HG02798 (cell line): ENCODE results near the gene BIK.
A peak's percentile ranks its signal among the peaks of the same experiment; 100 is the strongest.
"Not testable (repeated sequence)": the region's sequence is repeated elsewhere in the genome, so short reads cannot be mapped to it uniquely, and the experiment has no call there.

Experiments
- ATAC-seq: cut with Tn5 transposase; IDR thresholded peaks from one replicate; pipeline ENCODE4 v1.9.1; 2021; ENCODE audit warnings: mild to moderate bottlenecking; ENCODE audit not compliant: unreplicated experiment, poor library complexity

BIK gene

DNA sequence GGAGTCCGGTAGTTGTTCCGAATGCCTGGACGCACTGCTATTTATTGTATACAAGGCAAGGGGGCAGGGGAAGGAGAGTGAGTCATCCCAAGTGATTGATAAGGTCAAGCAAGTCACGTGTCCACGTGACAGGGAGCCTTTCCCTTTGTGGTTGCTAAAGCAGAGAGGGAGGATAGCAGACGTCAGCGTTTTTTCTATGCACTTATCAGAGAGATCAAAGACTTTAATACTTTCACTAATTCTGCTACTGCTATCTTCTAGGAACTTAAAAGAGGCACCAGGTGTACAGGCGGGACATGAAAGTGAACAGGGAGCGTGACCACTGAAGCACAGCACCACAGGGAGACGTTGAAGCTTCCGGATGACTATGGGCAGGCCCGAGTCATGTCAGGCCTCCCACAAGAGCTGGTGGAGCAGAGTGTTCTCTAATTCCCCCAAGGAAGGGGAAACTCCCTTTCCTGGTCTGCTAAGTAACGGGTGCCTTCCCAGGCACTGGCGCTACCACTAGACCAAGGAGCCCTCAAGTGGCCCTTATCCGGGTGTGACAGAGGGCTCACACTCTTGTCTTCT, 6.4 kb upstream of the BIK start:
- ATAC-seq: not testable (repeated sequence)

DNA sequence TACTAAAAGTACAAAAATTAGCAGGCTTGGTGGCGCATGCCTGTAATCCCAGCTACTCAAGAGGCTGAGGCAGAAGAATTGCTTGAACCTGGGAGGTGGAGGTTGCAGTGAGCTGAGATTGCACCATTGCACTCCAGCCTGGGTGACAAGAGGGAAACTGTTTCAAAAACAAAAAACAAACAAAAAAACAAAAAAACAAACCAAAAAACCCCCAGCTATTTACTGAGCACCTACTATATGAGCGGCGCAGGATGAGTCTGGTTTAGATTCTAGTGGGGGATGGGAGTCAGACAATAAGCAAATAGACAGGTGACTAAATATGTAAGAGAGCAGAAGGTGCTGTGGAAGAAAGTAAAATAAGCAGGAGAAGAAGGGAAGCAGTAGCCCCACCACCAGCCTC, 5.6 kb upstream of the BIK start:
- not testable (repeated sequence) for ATAC-seq

DNA sequence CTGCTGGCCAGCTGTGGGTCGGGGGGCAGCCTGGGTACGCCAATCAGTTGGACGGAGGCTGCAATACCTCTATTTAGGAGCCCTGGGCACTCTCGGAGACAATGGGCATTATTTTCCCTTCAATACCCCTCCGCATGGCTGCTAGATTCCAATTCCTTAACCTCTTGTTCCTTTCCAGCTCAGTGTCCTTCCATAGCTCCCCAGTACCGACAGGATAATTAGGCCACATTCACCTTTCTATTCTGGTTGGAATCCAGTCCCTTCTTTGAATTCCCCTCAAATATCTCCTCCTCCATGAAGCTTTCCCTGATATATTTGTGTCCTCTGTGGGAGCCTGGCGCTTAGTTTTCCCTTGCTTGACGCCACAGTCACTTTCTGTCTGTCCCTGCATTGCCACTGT, 4.2 kb upstream of the BIK start:
- ATAC-seq: no peak

DNA sequence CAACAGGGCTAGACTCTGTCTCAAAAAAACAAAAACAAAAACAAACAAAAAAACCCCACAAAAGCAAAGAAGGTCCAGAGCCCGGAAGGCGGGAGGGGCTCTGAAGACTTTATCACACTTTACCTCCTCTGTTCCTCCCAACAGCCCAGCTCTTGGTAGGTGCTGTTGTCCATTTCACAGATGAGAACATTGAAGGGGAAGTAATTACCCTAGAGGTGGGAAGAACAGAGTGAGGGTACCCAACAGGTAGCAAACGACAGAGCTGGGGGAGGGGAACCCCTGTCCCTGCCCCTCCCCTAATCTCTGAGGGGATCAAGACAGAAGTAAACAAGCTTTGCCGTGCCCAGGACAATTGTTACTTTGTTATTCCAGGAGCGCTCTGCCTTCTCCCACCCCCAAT, 1.0 kb upstream of the BIK start:
- ATAC-seq: no peak

DNA sequence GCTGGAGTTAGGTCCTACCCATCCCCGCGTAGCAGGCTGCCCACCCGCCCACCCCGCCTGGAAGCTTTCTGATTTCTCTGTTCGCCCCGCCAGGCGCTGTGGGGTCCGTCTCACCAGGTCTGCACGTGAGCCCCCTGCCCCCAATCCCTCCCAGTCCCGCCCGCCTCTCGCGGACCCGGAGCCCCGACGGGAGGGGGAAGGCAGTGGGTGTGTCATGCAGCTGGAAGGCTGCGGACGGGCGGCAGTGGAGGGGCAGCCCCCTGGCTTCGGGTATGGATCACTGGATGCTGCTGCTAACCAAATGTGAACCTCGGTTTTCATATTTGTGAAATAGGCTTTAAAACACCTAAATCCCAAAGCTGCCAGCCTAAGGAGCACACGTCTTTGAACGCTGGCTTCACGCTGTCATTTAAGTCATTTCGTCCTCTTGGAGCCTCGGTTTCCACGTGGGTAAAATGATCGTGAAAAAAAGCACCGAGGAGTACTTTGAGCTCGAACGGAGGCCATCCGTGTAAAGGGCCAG, 568 bp upstream of the BIK start:
- no peak for ATAC-seq

DNA sequence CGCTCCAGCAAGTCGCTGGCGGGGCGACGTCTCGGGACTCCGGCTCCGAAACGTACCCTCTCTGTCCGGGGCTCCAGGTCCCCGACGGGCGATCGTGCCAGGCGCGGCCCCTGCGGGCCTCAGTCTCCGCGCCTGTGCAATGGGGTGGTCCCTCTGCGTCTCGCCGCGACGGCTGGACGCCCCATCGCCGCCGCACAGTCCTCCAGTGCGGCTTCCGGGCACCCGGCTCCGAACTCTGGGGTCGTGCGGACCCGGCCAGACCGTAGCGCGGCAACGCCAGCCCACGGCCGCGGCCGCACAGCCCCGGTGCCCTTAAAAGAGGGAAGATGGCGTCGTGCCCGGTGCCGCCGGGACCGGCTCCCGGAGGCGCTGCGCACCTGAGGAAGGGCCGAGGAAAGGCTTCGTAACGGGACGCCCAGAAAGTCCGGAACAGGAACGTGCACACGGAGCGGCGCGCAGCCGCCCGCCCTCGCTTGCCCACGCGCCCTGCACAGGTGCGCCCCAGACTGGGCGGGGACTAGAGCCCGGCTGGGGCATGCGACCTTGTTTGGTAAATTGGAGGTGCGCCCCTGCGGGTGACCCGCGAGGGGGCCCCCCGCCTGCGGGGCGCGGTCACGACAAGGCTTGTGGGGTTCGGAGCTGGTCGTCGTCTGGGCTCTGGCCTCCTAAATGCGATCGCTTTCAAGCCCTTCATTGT, 525 bp downstream of the BIK start:
- peak; percentile 49 for ATAC-seq

DNA sequence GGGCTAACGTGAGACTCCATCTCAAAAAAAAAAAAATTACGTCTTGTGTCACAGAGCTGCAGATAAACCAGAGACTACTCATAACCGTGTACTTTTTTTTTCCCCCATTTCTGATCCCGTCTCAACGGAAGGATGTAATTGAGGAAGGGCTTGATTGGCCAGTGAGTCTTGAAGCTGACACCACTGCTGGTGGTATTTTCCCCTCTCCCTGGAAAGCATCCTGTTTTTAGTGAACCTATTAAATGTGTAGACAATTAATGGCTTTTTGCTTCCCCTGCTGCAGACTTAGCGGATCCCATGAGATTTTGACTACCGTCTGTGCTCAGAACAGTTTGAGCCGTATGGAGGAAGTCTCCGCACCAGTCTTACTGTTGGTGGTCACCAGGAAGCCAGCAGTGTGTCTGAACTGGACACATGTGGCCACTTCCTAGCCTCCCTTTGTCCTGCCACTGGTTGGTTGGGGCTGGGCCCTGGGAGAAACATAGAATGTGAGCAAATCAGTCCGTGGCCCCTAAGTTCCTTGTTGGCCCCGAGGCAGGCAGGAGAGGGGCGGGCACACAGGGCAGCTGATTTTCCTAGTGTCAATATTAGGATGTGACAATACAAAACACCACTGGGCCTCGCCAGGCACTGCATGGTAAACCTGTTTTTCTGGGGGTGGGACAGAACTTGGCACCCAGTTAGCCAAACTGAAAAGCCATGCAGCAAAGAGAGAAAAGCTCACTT, 3.1 kb downstream of the BIK start:
- ATAC-seq: no peak

DNA sequence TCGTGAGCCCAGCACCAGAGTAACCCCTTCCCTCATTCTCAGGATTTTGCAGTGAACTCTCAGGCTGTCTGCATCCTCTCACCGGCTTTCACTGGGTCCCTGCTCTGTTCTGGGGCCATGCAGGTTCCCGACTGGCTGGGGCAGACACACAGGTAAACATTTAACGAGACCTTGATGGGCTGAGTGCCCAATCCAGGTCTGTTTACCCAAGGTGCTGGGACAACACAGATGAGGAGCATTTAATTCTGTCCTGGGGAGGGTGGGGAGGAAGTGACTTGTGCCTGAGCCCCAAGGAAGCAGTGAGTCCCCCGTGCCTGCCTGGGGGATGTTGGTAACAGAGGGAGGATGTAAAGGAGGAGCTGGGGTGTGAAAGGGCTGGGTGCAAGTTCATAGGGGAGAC, 4.4 kb downstream of the BIK start:
- ATAC-seq: no peak

DNA sequence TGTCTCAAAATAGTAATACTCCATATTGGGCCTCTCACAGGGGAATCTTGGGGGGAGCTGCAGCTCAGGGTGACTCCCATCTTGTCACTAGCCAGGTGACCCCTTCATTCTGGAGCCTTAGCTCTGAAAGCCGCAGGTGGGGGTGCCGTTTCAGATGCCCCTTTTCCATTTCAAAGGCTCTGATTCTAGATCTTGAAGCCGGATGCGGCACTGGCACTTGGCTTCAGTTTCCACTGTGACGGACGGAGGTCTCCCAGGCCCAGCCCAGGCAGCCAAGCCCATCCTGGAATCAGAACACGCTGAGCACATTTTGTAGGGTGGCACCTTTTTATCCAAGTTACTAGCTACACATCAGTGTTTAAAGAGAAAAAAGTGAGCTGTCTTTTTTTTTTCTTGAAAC, 6.4 kb downstream of the BIK start:
- no peak for ATAC-seq

DNA sequence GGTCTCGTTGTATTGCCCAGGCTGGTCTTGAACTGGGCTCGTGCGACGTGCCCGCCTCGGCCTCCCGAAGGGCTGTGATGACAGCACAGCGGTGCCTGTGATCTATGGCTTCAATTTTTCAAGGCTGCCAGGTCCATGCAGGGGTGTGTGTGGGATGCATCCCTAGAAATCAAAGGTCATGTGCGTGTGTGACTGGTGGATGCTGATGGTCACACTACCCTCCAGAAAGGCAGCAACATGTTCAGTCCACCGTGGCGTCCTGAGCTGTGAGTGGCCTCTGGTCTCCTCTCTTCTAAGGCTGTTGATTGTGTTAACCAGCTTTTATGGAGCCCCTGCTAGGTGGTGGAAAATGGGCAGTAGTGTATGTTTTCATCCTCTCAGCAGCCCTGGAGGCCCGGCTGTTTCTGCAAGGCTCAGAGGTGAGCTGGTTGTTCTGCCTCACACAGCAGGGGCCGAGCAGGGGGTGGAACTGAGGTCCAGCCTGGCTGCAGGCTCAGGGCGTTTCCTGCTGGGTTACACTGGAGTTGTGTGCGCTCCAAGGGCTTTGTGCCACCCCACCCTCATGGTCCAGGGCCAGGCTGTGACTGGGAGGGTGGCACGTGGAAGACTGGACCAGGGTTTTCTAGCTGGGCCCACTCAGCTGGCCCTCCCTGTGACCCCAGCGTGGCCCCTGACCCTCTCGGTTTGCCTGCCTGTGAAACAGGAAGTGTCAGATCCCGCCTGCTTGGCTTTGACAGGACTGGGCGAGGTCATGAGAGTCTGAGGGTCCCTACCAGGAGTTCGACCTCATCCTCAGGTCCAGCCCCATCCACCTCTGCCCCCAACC, 7.7 kb downstream of the BIK start:
- peak; percentile 9 for ATAC-seq

DNA sequence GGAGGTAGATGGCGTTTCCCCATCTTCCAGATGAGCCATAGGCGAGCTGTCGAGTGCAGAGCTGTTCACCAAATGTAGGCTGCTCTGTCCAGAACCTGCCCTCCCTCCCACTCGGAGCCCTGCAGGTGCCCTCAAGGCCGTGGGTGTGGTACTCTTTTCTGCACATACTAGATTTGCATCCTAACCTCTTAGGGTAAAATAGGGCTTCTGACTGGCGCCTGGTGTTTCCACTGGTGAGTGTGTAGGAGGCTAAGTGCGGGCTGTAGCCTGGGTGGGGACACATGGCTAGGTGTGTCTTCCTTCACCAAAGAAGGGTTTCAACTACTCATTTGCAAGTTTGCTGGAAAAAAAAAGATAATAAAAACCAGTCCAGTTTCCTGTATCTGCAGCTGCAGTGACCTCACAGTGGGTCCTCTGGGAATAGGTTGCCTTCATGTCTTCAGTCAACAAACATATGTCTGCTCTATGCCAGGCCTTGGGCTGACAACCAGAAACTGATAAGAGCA, 8.5 kb downstream of the BIK start:
- peak; percentile 78 for ATAC-seq

DNA sequence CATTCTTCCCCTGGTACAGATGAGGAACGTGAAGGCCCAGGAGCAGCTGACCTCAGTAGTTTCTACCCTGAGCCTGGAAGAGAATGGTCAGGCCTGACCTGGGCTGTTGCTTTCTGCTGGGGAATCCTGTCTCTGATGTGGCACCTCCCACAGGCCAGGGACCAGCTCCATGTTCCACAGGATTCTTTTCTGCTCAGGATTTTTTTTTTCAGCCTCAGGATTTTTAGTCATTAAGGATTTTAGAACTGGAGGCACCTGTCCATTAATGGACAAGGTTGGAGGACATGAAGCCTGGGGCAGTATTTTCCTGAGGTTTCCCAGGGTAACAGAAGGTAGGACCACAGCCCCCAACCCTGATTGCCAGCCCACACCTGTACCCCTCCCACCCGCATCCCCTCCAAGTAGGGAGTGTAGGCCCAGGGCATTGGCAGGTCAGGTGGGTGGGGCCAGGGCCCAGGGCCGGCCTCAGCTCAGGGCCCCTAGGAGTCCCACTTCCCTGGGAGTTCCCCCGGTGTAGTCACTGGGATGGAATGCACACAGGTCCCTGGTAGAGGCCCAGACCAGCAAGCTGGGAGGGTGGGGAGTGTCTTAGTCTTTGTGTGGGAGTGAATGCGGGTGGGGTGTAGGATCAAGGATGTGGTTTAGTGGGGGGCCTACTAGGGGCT, 16.1 kb downstream of the BIK start:
- no peak for ATAC-seq

DNA sequence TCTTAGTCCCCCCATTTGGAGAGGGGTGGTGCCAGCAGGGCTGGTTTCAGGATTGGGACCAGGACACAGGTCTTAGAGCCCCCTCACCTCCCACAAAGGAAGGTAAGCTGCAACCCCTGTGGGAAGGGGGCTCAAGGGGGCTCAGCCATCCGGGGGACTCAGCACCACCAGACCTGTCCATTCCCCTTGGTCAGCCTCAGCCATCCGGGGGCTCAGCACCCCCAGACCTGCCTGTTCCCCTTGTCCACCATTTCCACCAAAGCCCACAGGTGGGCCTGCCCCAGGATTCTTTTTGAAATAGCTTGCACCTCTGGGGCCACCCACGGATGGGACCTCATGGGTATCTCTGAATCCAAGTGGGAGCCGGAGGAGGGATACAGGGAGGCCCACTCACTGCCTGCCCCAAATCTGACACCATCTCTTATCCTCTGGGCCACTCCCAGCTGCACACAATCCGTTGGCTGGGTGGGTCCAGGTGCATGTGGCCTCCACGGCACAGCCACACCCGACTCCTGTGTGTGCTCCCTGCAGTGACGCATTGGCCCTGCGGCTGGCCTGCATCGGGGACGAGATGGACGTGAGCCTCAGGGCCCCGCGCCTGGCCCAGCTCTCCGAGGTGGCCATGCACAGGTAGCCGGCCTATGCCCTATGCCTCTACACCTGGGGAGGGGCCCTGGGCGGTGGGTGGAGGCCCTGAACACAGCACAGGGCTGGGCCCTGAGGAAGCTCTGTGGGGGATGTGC, 16.8 kb downstream of the BIK start:
- ATAC-seq: no peak

DNA sequence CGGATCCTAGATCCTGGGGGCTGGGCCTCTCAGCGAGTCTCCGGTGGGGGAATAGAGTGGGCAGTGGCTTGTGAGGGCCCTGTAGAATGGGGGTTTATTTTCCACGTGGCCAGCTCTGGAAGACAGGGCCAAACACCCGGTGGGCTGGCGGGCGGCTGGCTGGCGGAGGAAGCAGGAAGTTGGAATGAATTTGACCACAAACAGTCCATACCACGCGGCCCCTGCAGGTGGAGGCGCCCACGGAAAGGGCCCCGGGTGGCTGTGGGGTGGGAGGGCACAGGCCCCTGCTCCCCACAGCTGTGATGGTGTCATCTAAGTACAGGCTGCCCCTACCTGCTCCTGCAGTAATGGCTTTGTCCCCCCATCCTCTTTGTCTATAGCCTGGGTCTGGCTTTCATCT, 17.6 kb downstream of the BIK start:
- no peak for ATAC-seq

DNA sequence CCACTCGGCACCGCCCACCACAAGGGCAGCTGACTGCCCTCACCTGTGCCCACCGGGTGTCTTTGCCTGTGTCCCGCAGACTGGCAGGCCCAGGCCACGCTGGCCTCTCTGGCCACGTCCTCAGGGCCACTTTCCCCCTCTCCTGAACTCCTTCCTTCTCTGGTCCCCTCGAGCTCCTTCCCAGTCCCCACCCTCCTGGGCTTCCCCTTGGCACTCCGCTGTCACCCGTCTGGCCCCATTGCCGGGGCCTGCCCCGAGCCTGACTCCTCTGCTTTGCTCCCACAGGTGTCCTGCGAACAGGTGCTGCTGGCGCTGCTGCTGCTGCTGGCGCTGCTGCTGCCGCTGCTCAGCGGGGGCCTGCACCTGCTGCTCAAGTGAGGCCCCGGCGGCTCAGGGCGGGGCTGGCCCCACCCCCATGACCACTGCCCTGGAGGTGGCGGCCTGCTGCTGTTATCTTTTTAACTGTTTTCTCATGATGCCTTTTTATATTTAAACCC, 18.4 kb downstream of the BIK start:
- no peak for ATAC-seq

DNA sequence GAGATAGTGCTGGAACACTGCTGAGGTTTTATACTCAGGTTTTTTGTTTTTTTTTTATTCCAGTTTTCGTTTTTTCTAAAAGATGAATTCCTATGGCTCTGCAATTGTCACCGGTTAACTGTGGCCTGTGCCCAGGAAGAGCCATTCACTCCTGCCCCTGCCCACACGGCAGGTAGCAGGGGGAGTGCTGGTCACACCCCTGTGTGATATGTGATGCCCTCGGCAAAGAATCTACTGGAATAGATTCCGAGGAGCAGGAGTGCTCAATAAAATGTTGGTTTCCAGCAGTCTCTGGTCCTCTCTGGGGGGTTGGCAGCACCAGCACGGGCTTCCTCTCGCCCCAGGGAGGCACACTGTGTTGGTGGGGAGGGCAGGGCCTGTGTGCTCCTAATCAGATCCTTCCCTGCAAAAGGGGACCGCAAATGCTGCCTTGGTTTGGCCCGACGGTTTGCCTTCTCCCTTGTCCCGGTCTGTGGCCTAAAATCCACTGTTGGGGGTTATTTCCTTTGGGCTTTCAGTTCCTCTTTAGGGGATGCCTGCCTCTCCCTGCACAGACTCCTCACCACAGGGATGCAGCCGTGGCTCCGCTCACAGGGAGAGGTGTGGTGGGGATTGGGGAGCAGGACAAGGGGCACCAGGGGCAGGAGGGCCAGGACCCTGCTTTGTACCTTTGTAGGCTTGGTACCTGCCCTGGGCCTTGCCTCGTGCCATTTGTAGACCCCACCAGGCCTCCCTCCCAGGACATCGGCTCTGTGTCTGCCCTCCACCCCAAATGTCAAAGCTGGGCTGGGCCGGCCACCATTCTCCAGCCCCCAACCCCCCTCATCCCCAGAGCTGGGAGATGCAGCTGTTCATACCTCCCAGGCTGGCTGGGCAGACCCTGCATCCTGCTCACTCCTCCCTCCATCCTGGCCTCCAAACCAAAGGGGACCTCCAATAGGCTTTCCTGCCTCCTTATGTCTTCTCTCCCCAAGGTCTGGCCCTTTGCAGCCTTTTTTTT, 19.2 kb downstream of the BIK start:
- no peak for ATAC-seq

DNA sequence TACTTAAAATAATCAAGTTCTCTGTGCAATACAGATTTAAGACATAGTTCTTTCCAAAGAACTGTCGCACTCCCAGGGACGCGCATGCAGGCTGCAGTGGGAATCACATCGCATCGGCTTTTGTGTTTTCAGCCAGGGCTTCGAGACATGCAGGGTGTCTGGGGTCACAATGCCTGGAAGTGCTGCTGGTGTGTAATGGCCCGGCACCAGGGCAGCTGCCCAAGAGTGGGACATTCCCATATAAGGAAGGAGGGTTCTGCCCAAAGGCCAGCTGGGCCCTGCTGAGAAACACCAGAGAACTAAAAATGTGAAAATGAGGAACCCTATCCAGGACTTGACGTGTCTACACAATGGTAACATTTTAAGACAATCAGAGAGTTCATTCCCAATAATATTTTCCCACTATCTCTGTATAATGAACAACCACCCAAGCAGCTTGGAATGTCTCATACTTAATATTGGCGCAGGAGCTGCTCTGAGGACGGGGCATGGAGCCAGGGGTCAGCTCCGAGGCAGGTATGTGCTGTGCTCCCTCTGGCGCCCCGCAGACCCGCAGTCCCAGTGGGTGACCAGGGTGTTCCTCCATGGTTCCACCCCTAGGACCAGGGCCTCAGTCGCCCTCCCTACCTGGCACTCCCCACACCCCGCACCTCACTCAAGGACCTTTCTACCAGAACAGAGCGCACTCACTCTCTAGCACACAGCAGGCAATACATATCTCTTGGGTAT, 21.4 kb downstream of the BIK start:
- ATAC-seq: no peak
